Fibroblast of pulmonary artery (primary cell): Measurements from ENCODE around the gene KLHL10.

Experiments used
- DNase-seq: peaks from one replicate; pipeline ENCODE4 v3.0.0-alpha.2; 2010; ENCODE audit warnings: low read depth
- H3K4me3 ChIP-seq: replicated peaks from 2 replicates; pipeline ENCODE4 v1.5.1; 2011; ENCODE audit warnings: low read depth, mild to moderate bottlenecking, control low read depth, low read length, moderate library complexity
- CTCF ChIP-seq: IDR thresholded peaks from 2 replicates; pipeline ENCODE4 v1.5.1; 2011; ENCODE audit warnings: mild to moderate bottlenecking, control low read depth, low read length, inconsistent platforms; ENCODE audit errors: missing control alignments

The KLHL10 gene

DNA sequence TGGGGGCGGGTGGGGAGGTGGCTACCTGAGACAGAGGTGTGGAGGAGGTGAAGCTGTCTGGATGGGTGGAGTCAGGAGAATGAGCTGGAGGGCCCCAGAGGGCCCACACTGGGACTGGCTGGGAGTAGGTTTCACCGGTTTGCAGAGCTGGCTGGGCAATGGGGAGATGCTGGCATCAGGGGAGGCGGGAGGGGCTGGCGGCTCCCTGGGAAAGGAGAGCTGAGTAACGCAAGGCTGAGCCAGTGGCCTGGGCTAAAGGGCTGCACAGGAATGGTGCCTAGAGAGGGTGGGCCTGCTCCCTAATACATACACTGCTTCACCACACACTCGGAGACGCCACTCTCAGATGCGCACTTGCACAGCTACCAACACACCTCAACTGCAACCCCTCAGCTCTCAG, 38.3 kb upstream of the KLHL10 start:
- no peak for DNase-seq
- no peak for TF ChIP-seq CTCF
- H3K4me3 ChIP-seq: no peak overlapping the region

DNA sequence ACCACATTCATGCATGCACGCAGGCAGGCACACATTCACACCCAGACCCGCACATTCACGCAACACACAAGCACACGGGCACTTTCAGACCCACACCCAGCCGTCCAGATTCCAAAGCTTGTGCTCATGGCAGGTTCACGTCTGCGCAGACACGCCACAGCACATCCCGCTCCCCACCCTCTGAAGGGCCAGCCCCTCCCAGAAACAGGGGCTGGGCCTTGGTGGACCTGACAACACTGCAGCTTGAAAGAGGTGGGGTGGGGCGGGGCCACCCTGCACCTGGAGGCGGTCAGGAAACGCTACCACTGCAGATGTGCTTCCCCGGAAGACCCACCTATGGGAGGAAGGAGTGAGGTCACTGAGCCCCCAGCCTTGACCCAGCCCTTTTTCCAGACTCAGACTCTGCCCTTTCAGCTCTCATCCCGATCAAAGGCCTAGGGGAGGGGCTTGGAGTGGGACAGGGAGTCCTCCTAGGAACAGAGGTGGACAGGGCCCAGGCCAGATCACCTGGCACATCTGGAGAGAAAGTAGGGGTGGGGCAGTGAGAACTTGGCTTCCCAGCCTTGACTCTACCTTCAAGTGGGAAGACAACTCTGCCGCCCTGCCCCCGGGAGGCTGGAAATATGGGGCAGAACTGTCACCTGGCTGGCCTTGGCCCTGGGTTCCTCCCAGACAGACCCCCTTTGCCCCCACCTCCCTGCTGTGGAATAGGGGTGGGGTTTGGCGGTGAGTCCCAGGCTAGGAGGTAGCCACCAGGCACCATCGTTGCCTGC, 36.8 kb upstream of the KLHL10 start:
- TF ChIP-seq CTCF: no peak
- DNase-seq: peak; percentile 44
- H3K4me3 ChIP-seq: no peak overlapping the region

- DNase-seq: peak; percentile 82
- peak; percentile 92 for TF ChIP-seq CTCF
- H3K4me3 ChIP-seq: no peak overlapping the region
Measured at GRCh38 chr17:41801374-41802271, 36.0 kb upstream of the KLHL10 start.

GRCh38 chr17:41803049-41804020, 34.3 kb upstream of the KLHL10 start:
- DNase-seq: no peak
- no peak for TF ChIP-seq CTCF
- H3K4me3 ChIP-seq: no peak overlapping the region

GRCh38 chr17:41806685-41807445, 30.8 kb upstream of the KLHL10 start:
- no peak for DNase-seq
- H3K4me3 ChIP-seq: no peak overlapping the region
- TF ChIP-seq CTCF: no peak
